Stimulated activated naive CD8-positive, alpha-beta T cell treated with anti-CD3 and anti-CD28 coated beads, Interleukin-15, Interleukin-2, amounts not matched to agents 100 ng/mL and 50 ng/mL, for 24 hours (primary cell): ENCODE measurements around the gene PRKAR2A.

Experiments used
- H3K27ac Mint-ChIP-seq: one replicate; pipeline ENCODE4 v1.8.0; 2021; ENCODE audit warnings: mild to moderate bottlenecking, mixed read lengths
- H3K27me3 Mint-ChIP-seq: one replicate; pipeline ENCODE4 v1.8.0; 2021; ENCODE audit warnings: mixed read lengths
- H3K36me3 Mint-ChIP-seq: one replicate; pipeline ENCODE4 v1.8.0; 2021; ENCODE audit warnings: low read depth, mixed read lengths
- H3K4me1 Mint-ChIP-seq: one replicate; pipeline ENCODE4 v1.8.0; 2021; ENCODE audit warnings: low read depth, mixed read lengths
- H3K4me3 Mint-ChIP-seq: one replicate; pipeline ENCODE4 v1.8.0; 2021; ENCODE audit warnings: mild to moderate bottlenecking, mixed read lengths
- H3K9me3 Mint-ChIP-seq: one replicate; pipeline ENCODE4 v1.8.0; 2021; ENCODE audit warnings: mixed read lengths

The PRKAR2A gene

GRCh38 chr3:48708481-48708889 lies 139.2 kb downstream of the PRKAR2A start:
- Mint-ChIP-seq H3K36me3 (peaks cover 40% of the 10 kb centered on the region), H3K27me3 (no peaks in the 10 kb centered on the region), H3K9me3 (no peaks in the 10 kb centered on the region), H3K4me1 (peaks cover 51% of the 10 kb centered on the region), H3K27ac (no peak overlapping the region), H3K4me3 (no peak overlapping the region)

GRCh38 chr3:48707157-48707556 lies 140.5 kb downstream of the PRKAR2A start:
- H3K27ac Mint-ChIP-seq: no peak overlapping the region
- H3K4me3 Mint-ChIP-seq: no peak overlapping the region
- no peaks in the 10 kb centered on the region for H3K27me3 Mint-ChIP-seq
- peaks cover 55% of the 10 kb centered on the region for H3K4me1 Mint-ChIP-seq
- peaks cover 43% of the 10 kb centered on the region for H3K36me3 Mint-ChIP-seq
- no peaks in the 10 kb centered on the region for H3K9me3 Mint-ChIP-seq

GRCh38 chr3:48702320-48702920 lies 145.3 kb downstream of the PRKAR2A start:
- Mint-ChIP-seq H3K27me3 (no peaks in the 10 kb centered on the region), H3K4me3 (no peak overlapping the region)

DNA sequence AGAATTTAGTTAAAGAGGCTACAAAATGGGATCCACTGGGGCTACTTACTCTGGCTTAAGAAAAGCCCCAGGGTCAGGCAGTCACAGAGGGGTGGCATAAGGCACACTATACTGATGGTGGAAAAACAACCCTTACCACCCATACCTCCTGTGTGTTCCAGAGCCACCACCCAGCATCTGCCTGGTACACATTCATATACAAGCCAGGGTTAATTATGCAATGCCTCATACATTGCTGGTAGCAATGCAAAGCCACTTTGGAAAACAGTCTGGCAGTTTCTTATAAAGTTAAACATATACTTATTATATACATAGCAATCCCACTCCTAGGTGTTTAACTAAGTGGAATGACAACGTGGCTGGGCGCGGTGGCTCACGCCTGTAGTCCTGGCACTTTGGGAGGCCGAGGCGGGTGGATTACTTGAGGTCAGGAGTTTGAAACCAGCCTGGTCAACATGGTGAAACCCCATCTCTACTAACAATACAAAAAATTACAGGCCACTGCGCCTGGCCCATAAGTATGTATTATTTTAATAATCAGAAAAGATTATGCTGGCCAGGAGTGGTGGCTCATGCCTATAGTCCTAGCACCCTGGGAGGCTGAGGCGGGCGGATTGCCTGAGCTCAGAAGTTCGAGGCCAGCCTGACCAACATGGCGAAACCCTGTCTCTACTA lies 146.8 kb downstream of the PRKAR2A start:
- peaks cover 40% of the 10 kb centered on the region for H3K36me3 Mint-ChIP-seq
- peaks cover 39% of the 10 kb centered on the region for H3K4me1 Mint-ChIP-seq
- H3K4me3 Mint-ChIP-seq: no peak overlapping the region
- no peaks in the 10 kb centered on the region for H3K9me3 Mint-ChIP-seq
- H3K27me3 Mint-ChIP-seq: no peaks in the 10 kb centered on the region
- no peak overlapping the region for H3K27ac Mint-ChIP-seq

More at GRCh38 chr3:48702320-48702920, 145.3 kb downstream of the PRKAR2A start:
- Mint-ChIP-seq H3K27ac (no peak overlapping the region), H3K9me3 (no peaks in the 10 kb centered on the region), H3K4me1 (peaks cover 36% of the 10 kb centered on the region), H3K36me3 (peaks cover 37% of the 10 kb centered on the region)

- peaks cover 32% of the 10 kb centered on the region for H3K4me1 Mint-ChIP-seq
- H3K4me3 Mint-ChIP-seq: no peak overlapping the region
- H3K36me3 Mint-ChIP-seq: peaks cover 44% of the 10 kb centered on the region
- H3K9me3 Mint-ChIP-seq: no peaks in the 10 kb centered on the region
- no peaks in the 10 kb centered on the region for H3K27me3 Mint-ChIP-seq
- H3K27ac Mint-ChIP-seq: no peak overlapping the region
Observed at GRCh38 chr3:48698891-48699290, 148.8 kb downstream of the PRKAR2A start.

- no peak overlapping the region for H3K27ac Mint-ChIP-seq
Observed at GRCh38 chr3:48697952-48698351, 149.7 kb downstream of the PRKAR2A start.

DNA sequence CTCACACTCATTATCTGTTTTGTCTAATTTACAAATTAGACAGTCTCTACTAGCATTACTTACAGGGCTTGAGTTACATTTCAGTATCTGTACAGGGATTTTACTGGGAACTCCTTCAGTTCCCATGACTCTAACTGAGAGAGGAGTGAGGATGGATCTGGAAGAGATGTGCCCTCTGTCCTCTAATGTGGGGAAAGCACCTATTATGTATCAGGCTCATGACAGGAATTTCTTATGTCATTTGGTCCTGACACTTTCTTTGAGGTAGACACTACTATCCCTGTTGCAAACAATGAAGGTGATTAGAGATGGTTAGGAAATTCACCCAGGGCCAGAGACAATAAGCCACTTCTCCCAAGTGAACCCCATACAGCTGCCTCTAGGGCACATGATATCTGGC lies 151.1 kb downstream of the PRKAR2A start:
- Mint-ChIP-seq H3K4me3 (no peak overlapping the region), H3K9me3 (no peaks in the 10 kb centered on the region), H3K36me3 (peaks cover 54% of the 10 kb centered on the region), H3K27me3 (no peaks in the 10 kb centered on the region), H3K27ac (peak overlapping the region; percentile 26), H3K4me1 (peaks cover 21% of the 10 kb centered on the region)

More at GRCh38 chr3:48697952-48698351, 149.7 kb downstream of the PRKAR2A start:
- Mint-ChIP-seq H3K9me3 (no peaks in the 10 kb centered on the region), H3K36me3 (peaks cover 51% of the 10 kb centered on the region), H3K27me3 (no peaks in the 10 kb centered on the region), H3K4me3 (no peak overlapping the region), H3K4me1 (peaks cover 29% of the 10 kb centered on the region)
